ENCODE measurements around the gene CPSF3.

CPSF3 gene

GRCh38 chr2:9440058-9440727 is 16.7 kb downstream of the CPSF3 start:
- DNase-seq (ENCODE audit: low spot score): no peak
- CTCF ChIA-PET: no interaction called here
- POLR2A ChIA-PET (ENCODE audit: low non-redundant PET): no interaction called here
- H3K27ac ChIP-seq: no peak overlapping the region
- TF ChIP-seq, protein P1, sequence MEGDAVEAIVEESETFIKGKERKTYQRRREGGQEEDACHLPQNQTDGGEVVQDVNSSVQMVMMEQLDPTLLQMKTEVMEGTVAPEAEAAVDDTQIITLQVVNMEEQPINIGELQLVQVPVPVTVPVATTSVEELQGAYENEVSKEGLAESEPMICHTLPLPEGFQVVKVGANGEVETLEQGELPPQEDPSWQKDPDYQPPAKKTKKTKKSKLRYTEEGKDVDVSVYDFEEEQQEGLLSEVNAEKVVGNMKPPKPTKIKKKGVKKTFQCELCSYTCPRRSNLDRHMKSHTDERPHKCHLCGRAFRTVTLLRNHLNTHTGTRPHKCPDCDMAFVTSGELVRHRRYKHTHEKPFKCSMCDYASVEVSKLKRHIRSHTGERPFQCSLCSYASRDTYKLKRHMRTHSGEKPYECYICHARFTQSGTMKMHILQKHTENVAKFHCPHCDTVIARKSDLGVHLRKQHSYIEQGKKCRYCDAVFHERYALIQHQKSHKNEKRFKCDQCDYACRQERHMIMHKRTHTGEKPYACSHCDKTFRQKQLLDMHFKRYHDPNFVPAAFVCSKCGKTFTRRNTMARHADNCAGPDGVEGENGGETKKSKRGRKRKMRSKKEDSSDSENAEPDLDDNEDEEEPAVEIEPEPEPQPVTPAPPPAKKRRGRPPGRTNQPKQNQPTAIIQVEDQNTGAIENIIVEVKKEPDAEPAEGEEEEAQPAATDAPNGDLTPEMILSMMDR (conservative IDR thresholded peaks at IDR 0.05; ENCODE audit: low read depth): no peak

DNA sequence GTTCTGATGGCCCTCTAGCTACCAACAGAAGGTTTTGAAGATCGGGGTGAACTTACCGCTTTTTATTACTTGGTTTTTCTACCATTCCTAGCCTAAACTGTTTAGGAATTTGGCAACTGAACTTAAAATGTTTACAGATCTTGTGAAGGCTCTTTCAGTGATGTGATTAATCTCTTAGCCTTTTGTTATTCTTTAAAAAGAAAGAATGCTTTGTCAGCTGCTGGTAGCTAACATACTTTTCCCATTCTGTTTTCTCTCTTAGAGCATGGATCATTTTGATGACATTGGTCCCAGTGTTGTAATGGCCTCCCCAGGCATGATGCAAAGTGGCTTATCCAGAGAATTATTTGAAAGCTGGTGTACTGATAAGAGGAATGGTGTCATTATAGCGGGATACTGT is 18.1 kb downstream of the CPSF3 start:
- CTCF ChIA-PET: no interaction called here
- H3K27ac ChIP-seq: no peak overlapping the region
- DNase-seq (ENCODE audit: low spot score): no peak
- TF ChIP-seq, protein P1 (conservative IDR thresholded peaks at IDR 0.05; ENCODE audit: low read depth): no peak
- POLR2A ChIA-PET (ENCODE audit: low non-redundant PET): no interaction called here

DNA sequence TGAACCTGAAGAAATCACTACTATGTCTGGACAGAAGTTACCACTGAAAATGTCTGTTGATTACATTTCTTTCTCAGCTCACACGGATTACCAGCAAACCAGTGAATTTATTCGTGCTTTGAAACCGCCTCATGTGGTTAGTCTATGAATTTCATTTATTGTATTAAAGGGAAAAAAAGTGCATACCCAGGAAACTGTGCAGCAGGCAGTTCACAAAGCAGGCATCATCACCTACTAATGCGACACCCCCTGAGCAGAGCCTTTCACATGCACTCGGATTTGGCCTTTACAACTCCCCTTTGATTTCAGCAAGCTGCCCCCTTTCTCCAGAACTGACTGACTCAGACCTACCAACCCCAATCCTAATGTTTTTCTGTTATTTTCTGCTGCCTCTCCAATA is 20.1 kb downstream of the CPSF3 start:
- TF ChIP-seq, protein P1 (conservative IDR thresholded peaks at IDR 0.05; ENCODE audit: low read depth): no peak
- ChIA-PET POLR2A (ENCODE audit: low non-redundant PET) (no interaction called here), CTCF (no interaction called here)
- H3K27ac ChIP-seq: no peak overlapping the region
- DNase-seq (ENCODE audit: low spot score): no peak

DNA sequence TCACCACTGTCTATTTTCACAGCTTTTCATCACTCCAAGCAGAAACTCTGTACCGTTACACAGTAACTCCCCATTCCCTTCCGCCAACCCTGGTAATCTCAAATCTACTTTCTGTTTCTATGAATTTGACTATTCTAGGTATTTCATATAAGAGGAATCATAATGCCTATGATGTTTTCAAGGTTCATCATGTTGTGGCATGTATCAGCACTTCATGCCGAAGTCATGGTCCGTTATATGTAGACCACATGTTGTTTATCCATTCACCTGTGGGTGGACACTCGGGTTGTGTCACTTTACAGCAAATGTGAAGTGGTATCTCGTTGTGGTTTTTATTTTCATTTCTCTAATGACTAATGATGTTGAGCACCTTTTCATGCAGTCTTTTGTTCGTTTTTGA is 21.6 kb downstream of the CPSF3 start:
- DNase-seq (ENCODE audit: low spot score): no peak
- TF ChIP-seq, protein P1 (conservative IDR thresholded peaks at IDR 0.05; ENCODE audit: low read depth): no peak
- H3K27ac ChIP-seq: no peak overlapping the region
- ChIA-PET CTCF (no interaction called here), POLR2A (ENCODE audit: low non-redundant PET) (no interaction called here)

DNA sequence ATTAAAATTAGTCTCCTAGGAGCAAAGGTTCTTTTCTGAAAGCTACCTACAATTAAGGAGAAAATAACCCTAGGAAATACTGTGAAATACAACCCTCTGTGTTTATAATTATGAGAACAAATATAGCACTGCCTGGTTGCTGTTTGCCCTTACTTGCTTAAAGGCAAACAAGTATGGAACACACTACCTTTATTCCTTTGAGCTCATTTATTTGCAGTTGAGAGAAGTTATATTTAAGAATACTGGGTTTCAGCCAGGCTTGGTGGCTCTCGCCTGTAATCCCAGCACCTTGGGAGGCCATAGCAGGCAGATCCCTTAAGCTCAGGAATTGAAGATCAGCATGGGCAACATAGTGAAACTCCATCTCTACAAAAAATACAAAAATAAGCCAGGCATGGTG is 27.8 kb downstream of the CPSF3 start:
- TF ChIP-seq, protein P1 (conservative IDR thresholded peaks at IDR 0.05; ENCODE audit: low read depth): no peak
- H3K27ac ChIP-seq: no peak overlapping the region
- no peak for DNase-seq (ENCODE audit: low spot score)
- POLR2A ChIA-PET (ENCODE audit: low non-redundant PET): no interaction called here
- CTCF ChIA-PET: no interaction called here

- CTCF ChIA-PET: no interaction called here
- POLR2A ChIA-PET (ENCODE audit: low non-redundant PET): no interaction called here
Observed at GRCh38 chr2:9460441-9461017, 37.1 kb downstream of the CPSF3 start.

More at GRCh38 chr2:9460441-9461017, 37.1 kb downstream of the CPSF3 start:
- no peak overlapping the region for H3K27ac ChIP-seq
- TF ChIP-seq, protein P1 (conservative IDR thresholded peaks at IDR 0.05; ENCODE audit: low read depth): no peak
- DNase-seq (ENCODE audit: low spot score): no peak
